A549 (cell line): ENCODE results near the gene IPMK. TPM values are rescaled to one million over a fixed set of nuclear protein-coding genes. Genes with fewer than 3 reads are reported as not detected.

Experiments
- ATAC-seq, 2 experiments: fragments of 200-7000 bp in 1 of 2; fragments of >200 bp in 1 of 2; cut with Nextera tagmentation in 1 of 2; cut with Tn5 transposase in 1 of 2; 3 replicates each; pipeline versions ENCODE4 v1.8.0 to v1.9.1; 2018 to 2020; ENCODE audit warnings: mild to moderate bottlenecking in 1 of 2, moderate library complexity in 1 of 2
- CTCF ChIA-PET: fragments of 300-600 bp; sonication (Branson Sonifier 250); formaldehyde crosslinking; extraction: SDS; loops from one replicate; lab custom pipeline; 2021; ENCODE audit warnings: antibody characterized with exemption, inconsistent platforms; lab: Yijun Ruan, JAX
- POLR2A ChIA-PET: fragments of 350-600 bp; formaldehyde crosslinking; extraction: SDS; loops from one replicate; lab custom pipeline; 2021; ENCODE audit warnings: antibody characterized with exemption, inconsistent platforms; lab: Yijun Ruan, JAX
- DNase-seq, 2 experiments: peaks; one replicate each; pipeline versions ENCODE4 v3.0.0 to v3.0.0-alpha.2; 2011 to 2016; ENCODE audit warnings: low read depth in 1 of 2, low spot score in 1 of 2
- FAIRE-seq: peaks from 2 replicates; lab custom pipeline; 2011; peaks lifted over from hg19 to GRCh38; lab: Jason Lieb, UNC
- H3K27ac ChIP-seq, 2 experiments: fragments of >200 bp; sonication (Bioruptor Twin); formaldehyde crosslinking; 3 replicates each; pipeline ENCODE4 v1.5.1; 2016 to 2017
- H3K4me1 ChIP-seq: fragments of >200 bp; sonication (Bioruptor Twin); formaldehyde crosslinking; 3 replicates; pipeline ENCODE4 v1.6.1; 2016
- H3K4me2 ChIP-seq: fragments of >200 bp; sonication (Bioruptor Twin); formaldehyde crosslinking; 3 replicates; pipeline ENCODE4 v1.6.1; 2016
- H3K4me3 ChIP-seq: fragments of >200 bp; sonication (Bioruptor Twin); formaldehyde crosslinking; 3 replicates; pipeline ENCODE4 v1.5.1; 2016
- H3K9me3 ChIP-seq: fragments of >200 bp; sonication (Bioruptor Twin); formaldehyde crosslinking; 3 replicates; pipeline ENCODE4 v1.6.1; 2016
- BHLHE40 ChIP-seq: IDR thresholded peaks from 2 replicates; pipeline ENCODE4 v1.6.1; 2012; ENCODE audit warnings: low read depth, low read length, inconsistent platforms
- CBX2 ChIP-seq: fragments of 200-600 bp; sonication (generic); IDR thresholded peaks from 2 replicates; pipeline ENCODE4 v1.6.1; 2016; ENCODE audit warnings: low read depth, mild to moderate bottlenecking, borderline replicate concordance
- CEBPB ChIP-seq, 2 experiments: fragments of >200 bp in 1 of 2; sonication (Bioruptor Twin) in 1 of 2; formaldehyde crosslinking in 1 of 2; IDR thresholded peaks; 2 replicates each; pipeline ENCODE4 v1.6.1; 2012 to 2016
- CHD2 ChIP-seq: fragments of 150-350 bp; IDR thresholded peaks from 2 replicates; pipeline ENCODE4 v1.6.1; 2014; ENCODE audit warnings: low read length; ENCODE audit not compliant: partially characterized antibody
- E2F6 ChIP-seq: IDR thresholded peaks from 2 replicates; pipeline ENCODE4 v1.6.1; 2012; ENCODE audit warnings: low read depth, borderline replicate concordance
- ELK1 ChIP-seq: fragments of 150-350 bp; IDR thresholded peaks from 2 replicates; pipeline ENCODE4 v1.6.1; 2014; ENCODE audit warnings: low read depth, mild to moderate bottlenecking, low read length
- FOSB ChIP-seq: fragments of 250-450 bp; sonication (Bioruptor Pico); IDR thresholded peaks from 2 replicates; pipeline ENCODE4 v1.5.0; 2020; ENCODE audit warnings: mild to moderate bottlenecking, moderate library complexity
- FOSL2 ChIP-seq, 2 experiments: fragments of 450-650 bp in 1 of 2; fragments of >200 bp in 1 of 2; sonication (Bioruptor Twin) in 1 of 2; formaldehyde crosslinking; IDR thresholded peaks; 2 replicates each; pipeline versions ENCODE4 v1.5.0 to v1.6.1; 2016 to 2020; ENCODE audit warnings: mild to moderate bottlenecking in 1 of 2, moderate library complexity in 1 of 2
- HDAC2 ChIP-seq: fragments of 200-600 bp; sonication (generic); IDR thresholded peaks from 2 replicates; pipeline ENCODE4 v1.6.1; 2016
- HOXA7 ChIP-seq: fragments of 250-450 bp; sonication (Bioruptor Pico); IDR thresholded peaks from 2 replicates; pipeline ENCODE4 v1.5.0; 2020; ENCODE audit warnings: mild to moderate bottlenecking, moderate library complexity
- HOXB13 ChIP-seq: fragments of 250-450 bp; sonication (Bioruptor Pico); IDR thresholded peaks from 2 replicates; pipeline ENCODE4 v1.5.0; 2020; ENCODE audit warnings: low read depth, mild to moderate bottlenecking, moderate library complexity
- MAZ ChIP-seq: fragments of 150-350 bp; IDR thresholded peaks from 2 replicates; pipeline ENCODE4 v1.6.1; 2014; ENCODE audit warnings: antibody characterized with exemption, low read depth, low read length, borderline replicate concordance
- MYC ChIP-seq: IDR thresholded peaks from 2 replicates; pipeline ENCODE4 v1.6.1; 2012; ENCODE audit warnings: mild to moderate bottlenecking, inconsistent platforms, low read length, improper control_type of control experiment, borderline replicate concordance
- PHF8 ChIP-seq: fragments of 200-600 bp; sonication (generic); IDR thresholded peaks from 2 replicates; pipeline ENCODE4 v1.6.1; 2016; ENCODE audit warnings: low read depth, mild to moderate bottlenecking, antibody characterized with exemption, moderate library complexity, borderline replicate concordance
- POLR2A ChIP-seq: IDR thresholded peaks from 2 replicates; pipeline ENCODE4 v1.6.1; 2012; ENCODE audit warnings: mild to moderate bottlenecking, low read length
- SREBF2 ChIP-seq: fragments of 450-650 bp; IDR thresholded peaks from 2 replicates; pipeline ENCODE4 v1.6.1; 2014; ENCODE audit warnings: mild to moderate bottlenecking, moderate library complexity
- ZC3H11A ChIP-seq: fragments of 450-650 bp; IDR thresholded peaks from 2 replicates; pipeline ENCODE4 v1.6.1; 2014; ENCODE audit warnings: antibody characterized with exemption, mild to moderate bottlenecking
- ZFP36 ChIP-seq: fragments of 450-650 bp; IDR thresholded peaks from 2 replicates; pipeline ENCODE4 v1.6.1; 2014; ENCODE audit warnings: borderline replicate concordance; ENCODE audit not compliant: partially characterized antibody
- ZNF302 ChIP-seq: fragments of 250-450 bp; sonication (Bioruptor Pico); IDR thresholded peaks from 2 replicates; pipeline ENCODE4 v1.9.0; 2021; ENCODE audit warnings: inconsistent platforms, mild to moderate bottlenecking, moderate library complexity
- WGBS: methylation state at CpG from one replicate; pipeline ENCODE4 v1.1.6; 2017; ENCODE audit errors: missing lambda C conversion rate; 5-methylcytosine and 5-hydroxymethylcytosine counted together
- polyA plus RNA-seq, 4 experiments: library from polyadenylated mRNA; depleted of rRNA in 3 of 4; stranded (reverse); fragments of >200 nt; fragmentation: RNase III in 1 of 4; extraction: RNeasy Plus Mini Kit Qiagen cat#74134 plus additional on column Dnase treatment in 1 of 4; gene quantifications; 2 replicates in 3 of 4; 3 replicates in 1 of 4; pipeline ENCODE4 v1.2.3, GENCODE V29; 2011 to 2017
- TF ChIP-seq, protein P1 (sequence below): IDR thresholded peaks from 2 replicates; pipeline ENCODE4 v1.6.1; 2012
- TF ChIP-seq, protein P2 (sequence below): fragments of 200-600 bp; sonication (generic); IDR thresholded peaks from 2 replicates; pipeline ENCODE4 v1.6.1; 2016; ENCODE audit warnings: antibody characterized with exemption, mild to moderate bottlenecking, moderate library complexity

Gene IPMK
- polyA plus RNA-seq, 2 of the 4 experiments (the other 2 are of a cell fraction) = 2.9 to 5.6 TPM

- DNase-seq (peak in 1 of 2 experiments; percentile 59), ATAC-seq (peak; percentile 68), FAIRE-seq (no peak)
- peak overlapping the region; percentile 61 for H3K4me3 ChIP-seq
- H3K4me1 ChIP-seq = peaks cover 33% of the 10 kb centered on the region; the same call in 2 of the 3 replicates
- ChIA-PET POLR2A (interaction anchor here (0.6 to 2.1 kb wide), 8 partner anchors 22 to 394 kb away, joined by 3 to 11 read pairs (median 4); partner anchors contain the start of gene TFAM), CTCF (interaction anchor here (0.6 to 2.9 kb wide), 5 partner anchors 17 to 95 kb away, joined by 3 to 19 read pairs (median 5); no protein-coding TSS in a partner anchor)
- H3K9me3 ChIP-seq = no peaks in the 10 kb centered on the region
- WGBS = under 1% methylated on average over 13 of the region's 13 CpGs
- no peak for TF ChIP-seq ZNF302
- TF ChIP-seq, protein P1, sequence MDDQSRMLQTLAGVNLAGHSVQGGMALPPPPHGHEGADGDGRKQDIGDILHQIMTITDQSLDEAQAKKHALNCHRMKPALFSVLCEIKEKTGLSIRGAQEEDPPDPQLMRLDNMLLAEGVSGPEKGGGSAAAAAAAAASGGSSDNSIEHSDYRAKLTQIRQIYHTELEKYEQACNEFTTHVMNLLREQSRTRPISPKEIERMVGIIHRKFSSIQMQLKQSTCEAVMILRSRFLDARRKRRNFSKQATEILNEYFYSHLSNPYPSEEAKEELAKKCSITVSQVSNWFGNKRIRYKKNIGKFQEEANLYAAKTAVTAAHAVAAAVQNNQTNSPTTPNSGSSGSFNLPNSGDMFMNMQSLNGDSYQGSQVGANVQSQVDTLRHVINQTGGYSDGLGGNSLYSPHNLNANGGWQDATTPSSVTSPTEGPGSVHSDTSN = no peak
- no peak for TF ChIP-seq CHD2
- TF ChIP-seq HDAC2 = 0 out of 2 replicates have a peak, but pooled peaks have one; percentile 55
- no peak for TF ChIP-seq HOXB13 (CRISPR knock-in tag)
- TF ChIP-seq ZFP36 = no peak
- 0 out of 2 replicates have a peak, but pooled peaks have one; percentile 14 for TF ChIP-seq PHF8
- TF ChIP-seq ZC3H11A = no peak
- H3K4me2 ChIP-seq = peak overlapping the region; percentile 96
- peak overlapping the region; percentile 79 to 94 for H3K27ac ChIP-seq
Observed at GRCh38 chr10:58268454-58268945, 806 bp upstream of the IPMK start.

GRCh38 chr10:58266826-58267712, 625 bp downstream of the IPMK start:
- WGBS = 2% methylated on average over 20 of the region's 53 CpGs
- ATAC-seq = peak; percentile 6 to 10; a peak in 4 of 6 replicates
- H3K9me3 ChIP-seq = no peaks in the 10 kb centered on the region
- ChIA-PET CTCF (interaction anchor here (1.2 to 2.9 kb wide), 2 partner anchors 89 to 90 kb away, joined by 5 to 19 read pairs; no protein-coding TSS in a partner anchor), POLR2A (interaction anchor here (0.6 to 2.1 kb wide), 3 partner anchors 25 to 571 kb away, joined by 3 to 11 read pairs (median 3); no protein-coding TSS in a partner anchor)
- H3K4me3 ChIP-seq = peak overlapping the region; percentile 61
- H3K4me1 ChIP-seq = peaks cover 34% of the 10 kb centered on the region; the same call in 2 of the 3 replicates
- H3K27ac ChIP-seq = peak overlapping the region; percentile 79 to 94
- peak in 1 of 2 experiments; percentile 51 for DNase-seq
- no peak for FAIRE-seq
- peak overlapping the region; percentile 96 for H3K4me2 ChIP-seq
- TF ChIP-seq CEBPB (IDR thresholded peaks at IDR 0.05) (peak in 1 of 2 experiments; percentile 36; a peak in 2 of 4 replicates), PHF8 (peak; percentile 64), POLR2A (no peak)

DNA sequence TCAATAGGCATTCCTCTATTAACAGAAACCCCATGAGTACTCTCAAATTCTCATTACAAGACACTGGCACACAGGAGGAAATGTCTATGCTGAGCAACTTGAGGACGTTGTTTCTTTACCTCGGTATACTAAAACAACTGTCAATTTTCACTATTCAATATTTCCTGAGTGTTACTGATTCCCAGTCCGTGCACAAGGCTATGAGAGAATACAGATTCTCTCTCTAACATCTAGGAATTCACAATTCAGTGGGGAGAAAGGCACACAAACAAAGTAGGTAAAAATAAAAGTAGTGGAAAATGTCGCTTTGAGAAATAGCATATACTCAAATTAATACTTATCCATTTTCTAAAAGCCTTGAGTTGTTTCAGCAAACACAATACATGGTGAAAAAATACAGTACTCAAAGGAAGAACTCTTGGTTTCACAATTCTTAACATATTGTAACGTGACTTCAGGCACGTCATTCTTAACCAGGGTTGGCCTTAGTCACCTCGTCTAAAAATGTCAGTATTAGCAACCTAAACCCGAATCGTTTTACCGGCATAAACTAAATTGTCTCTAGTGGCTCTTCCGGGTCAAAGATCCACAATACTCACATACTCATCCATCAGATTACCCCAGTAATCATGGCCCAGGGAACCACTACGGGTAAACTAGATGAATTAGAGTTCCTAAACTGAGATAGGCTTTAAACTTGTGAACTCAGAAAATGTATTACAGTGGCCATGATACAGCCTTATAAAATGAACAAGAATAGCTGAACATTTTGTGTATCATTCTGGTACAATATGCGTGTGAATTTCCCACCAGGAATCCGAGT, 1.5 kb downstream of the IPMK start:
- WGBS = 13% methylated on average over 14 of the region's 14 CpGs
- Histone ChIP-seq H3K4me1 (peaks cover 34% of the 10 kb centered on the region; the same call in 2 of the 3 replicates), H3K4me2 (peak overlapping the region; percentile 96), H3K4me3 (peak overlapping the region; percentile 61), H3K9me3 (no peaks in the 10 kb centered on the region), H3K27ac (peak overlapping the region; percentile 79 to 94)
- ATAC-seq (no peak), FAIRE-seq (no peak), DNase-seq (peak; percentile 24 to 46)
- ChIA-PET POLR2A (interaction anchor here (0.6 kb wide), 1 partner anchor 25 kb away, joined by 3 read pairs; no protein-coding TSS in a partner anchor), CTCF (interaction anchor here (1.2 kb wide), 1 partner anchor 89 kb away, joined by 5 read pairs; no protein-coding TSS in a partner anchor)
- TF ChIP-seq ZNF302 (no peak), FOSB (CRISPR knock-in tag) (no peak), MYC (no peak), BHLHE40 (no peak), CBX2 (no peak), E2F6 (no peak), HOXA7 (CRISPR knock-in tag) (no peak), FOSL2 (IDR thresholded peaks at IDR 0.05) (no peak), FOSL2 (CRISPR knock-in tag; IDR thresholded peaks at IDR 0.05) (no peak), ELK1 (no peak), MAZ (no peak), SREBF2 (no peak)
- TF ChIP-seq, protein P2, sequence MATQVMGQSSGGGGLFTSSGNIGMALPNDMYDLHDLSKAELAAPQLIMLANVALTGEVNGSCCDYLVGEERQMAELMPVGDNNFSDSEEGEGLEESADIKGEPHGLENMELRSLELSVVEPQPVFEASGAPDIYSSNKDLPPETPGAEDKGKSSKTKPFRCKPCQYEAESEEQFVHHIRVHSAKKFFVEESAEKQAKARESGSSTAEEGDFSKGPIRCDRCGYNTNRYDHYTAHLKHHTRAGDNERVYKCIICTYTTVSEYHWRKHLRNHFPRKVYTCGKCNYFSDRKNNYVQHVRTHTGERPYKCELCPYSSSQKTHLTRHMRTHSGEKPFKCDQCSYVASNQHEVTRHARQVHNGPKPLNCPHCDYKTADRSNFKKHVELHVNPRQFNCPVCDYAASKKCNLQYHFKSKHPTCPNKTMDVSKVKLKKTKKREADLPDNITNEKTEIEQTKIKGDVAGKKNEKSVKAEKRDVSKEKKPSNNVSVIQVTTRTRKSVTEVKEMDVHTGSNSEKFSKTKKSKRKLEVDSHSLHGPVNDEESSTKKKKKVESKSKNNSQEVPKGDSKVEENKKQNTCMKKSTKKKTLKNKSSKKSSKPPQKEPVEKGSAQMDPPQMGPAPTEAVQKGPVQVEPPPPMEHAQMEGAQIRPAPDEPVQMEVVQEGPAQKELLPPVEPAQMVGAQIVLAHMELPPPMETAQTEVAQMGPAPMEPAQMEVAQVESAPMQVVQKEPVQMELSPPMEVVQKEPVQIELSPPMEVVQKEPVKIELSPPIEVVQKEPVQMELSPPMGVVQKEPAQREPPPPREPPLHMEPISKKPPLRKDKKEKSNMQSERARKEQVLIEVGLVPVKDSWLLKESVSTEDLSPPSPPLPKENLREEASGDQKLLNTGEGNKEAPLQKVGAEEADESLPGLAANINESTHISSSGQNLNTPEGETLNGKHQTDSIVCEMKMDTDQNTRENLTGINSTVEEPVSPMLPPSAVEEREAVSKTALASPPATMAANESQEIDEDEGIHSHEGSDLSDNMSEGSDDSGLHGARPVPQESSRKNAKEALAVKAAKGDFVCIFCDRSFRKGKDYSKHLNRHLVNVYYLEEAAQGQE = no peak
